ENCODE data around the gene XRN1. TPM values are rescaled to one million over a fixed set of nuclear protein-coding genes. Genes with fewer than 3 reads are reported as not detected.
"Not testable (repeated sequence)": the region's sequence is repeated elsewhere in the genome, so short reads cannot be mapped to it uniquely, and the experiment has no call there.

XRN1 gene
- total and polyA plus RNA-seq, 8 donors: 26.7 to 39.2 (median 35.2) TPM

DNA sequence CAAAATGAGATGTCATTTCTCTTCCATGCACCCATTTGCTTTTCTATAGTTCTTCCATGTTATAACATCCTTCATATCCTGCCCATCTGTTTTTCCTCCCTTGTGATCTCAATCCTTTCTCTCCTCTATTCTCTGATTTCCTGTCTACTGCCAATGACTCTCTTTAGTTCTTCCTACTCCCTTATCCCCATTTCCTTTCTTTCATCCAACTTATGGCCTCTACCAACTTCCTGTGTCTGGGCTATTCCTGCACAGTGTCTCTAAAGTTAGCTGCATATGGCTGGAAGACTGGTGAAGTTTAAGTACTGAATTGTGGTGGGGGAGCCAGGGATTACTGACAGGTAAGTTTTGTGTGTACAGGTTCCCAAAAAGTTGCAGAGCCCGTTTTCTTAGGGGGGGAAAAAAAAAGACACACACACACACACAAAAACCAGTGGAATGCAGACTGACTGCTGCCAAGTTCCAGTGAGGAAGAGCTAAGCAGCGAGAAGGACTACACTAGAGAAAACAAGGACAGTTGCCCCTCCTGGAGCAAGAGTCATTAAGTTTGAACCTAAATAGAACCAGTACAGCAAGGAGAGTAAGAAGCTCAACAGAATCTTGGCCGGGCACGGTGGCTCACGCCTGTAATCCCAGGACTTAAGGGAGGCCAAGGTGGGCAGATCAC is 28.8 kb downstream of the XRN1 start:
- intact Hi-C loops (cut with DNase I): no loop called here
- DNase-seq: no peak
- TF ChIP-seq, protein P1, sequence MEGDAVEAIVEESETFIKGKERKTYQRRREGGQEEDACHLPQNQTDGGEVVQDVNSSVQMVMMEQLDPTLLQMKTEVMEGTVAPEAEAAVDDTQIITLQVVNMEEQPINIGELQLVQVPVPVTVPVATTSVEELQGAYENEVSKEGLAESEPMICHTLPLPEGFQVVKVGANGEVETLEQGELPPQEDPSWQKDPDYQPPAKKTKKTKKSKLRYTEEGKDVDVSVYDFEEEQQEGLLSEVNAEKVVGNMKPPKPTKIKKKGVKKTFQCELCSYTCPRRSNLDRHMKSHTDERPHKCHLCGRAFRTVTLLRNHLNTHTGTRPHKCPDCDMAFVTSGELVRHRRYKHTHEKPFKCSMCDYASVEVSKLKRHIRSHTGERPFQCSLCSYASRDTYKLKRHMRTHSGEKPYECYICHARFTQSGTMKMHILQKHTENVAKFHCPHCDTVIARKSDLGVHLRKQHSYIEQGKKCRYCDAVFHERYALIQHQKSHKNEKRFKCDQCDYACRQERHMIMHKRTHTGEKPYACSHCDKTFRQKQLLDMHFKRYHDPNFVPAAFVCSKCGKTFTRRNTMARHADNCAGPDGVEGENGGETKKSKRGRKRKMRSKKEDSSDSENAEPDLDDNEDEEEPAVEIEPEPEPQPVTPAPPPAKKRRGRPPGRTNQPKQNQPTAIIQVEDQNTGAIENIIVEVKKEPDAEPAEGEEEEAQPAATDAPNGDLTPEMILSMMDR (IDR thresholded peaks at IDR 0.05): no peak
- H3K36me3 ChIP-seq: peaks cover 0 to 92% of the 10 kb centered on the region in 2 donors
- H3K27ac ChIP-seq: no peak overlapping the region
- no peaks in the 10 kb centered on the region for H3K27me3 ChIP-seq
- no peak overlapping the region for H3K4me3 ChIP-seq
- H3K4me1 ChIP-seq: no peaks in the 10 kb centered on the region
- no peaks in the 10 kb centered on the region for H3K9me3 ChIP-seq
- ATAC-seq: no peak

DNA sequence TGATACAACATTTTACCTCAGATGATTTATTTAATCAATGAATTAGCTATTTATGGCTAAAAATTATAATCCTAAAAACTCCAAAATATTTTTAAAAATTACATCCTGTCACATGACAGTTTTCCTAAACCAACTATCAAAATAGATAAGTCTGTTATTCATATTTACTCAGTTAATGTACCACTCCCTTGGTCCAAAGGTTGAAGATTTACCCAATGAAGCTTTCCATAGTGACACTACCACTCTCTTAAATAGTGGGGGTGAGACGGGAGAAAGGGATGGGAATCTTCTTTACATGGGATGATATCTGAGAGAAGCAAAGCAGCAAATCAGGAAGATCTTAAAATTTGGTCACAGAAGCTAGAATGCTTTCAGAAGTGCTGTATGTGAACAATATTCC is 30.5 kb downstream of the XRN1 start:
- no peak for ATAC-seq
- H3K4me3 ChIP-seq: no peak overlapping the region
- H3K4me1 ChIP-seq: no peaks in the 10 kb centered on the region
- no peaks in the 10 kb centered on the region for H3K9me3 ChIP-seq
- DNase-seq: no peak
- intact Hi-C loops (cut with DNase I): no loop called here
- H3K36me3 ChIP-seq: peaks cover under 1 to 96% of the 10 kb centered on the region in 2 donors
- no peak overlapping the region for H3K27ac ChIP-seq
- no peaks in the 10 kb centered on the region for H3K27me3 ChIP-seq
- TF ChIP-seq, protein P1 (IDR thresholded peaks at IDR 0.05): no peak

DNA sequence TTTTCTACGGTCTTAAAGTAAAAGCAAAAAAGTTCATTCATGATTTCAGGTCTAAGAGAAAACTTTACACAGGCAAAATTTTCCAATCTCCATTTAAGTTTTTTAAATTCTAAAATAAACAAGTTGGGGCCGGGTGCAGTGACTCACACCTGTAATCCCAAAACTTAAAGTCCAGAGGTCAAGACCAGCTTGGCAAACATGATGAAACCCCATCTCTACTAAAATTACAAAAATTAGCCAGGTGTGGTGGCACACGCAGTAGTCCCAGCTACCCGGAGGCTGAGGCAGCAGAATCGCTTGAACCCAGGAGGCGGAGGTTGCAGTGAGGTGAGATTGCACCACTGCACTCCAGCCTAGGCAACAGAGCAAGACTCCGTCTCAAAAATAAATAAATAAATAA is 47.3 kb downstream of the XRN1 start:
- intact Hi-C loops (cut with DNase I); DNase-seq; H3K27ac ChIP-seq; H3K9me3 ChIP-seq; H3K4me3 ChIP-seq; ATAC-seq; H3K27me3 ChIP-seq; H3K4me1 ChIP-seq: not testable (repeated sequence)
- peaks cover 0 to 97% of the 10 kb centered on the region in 2 donors for H3K36me3 ChIP-seq

DNA sequence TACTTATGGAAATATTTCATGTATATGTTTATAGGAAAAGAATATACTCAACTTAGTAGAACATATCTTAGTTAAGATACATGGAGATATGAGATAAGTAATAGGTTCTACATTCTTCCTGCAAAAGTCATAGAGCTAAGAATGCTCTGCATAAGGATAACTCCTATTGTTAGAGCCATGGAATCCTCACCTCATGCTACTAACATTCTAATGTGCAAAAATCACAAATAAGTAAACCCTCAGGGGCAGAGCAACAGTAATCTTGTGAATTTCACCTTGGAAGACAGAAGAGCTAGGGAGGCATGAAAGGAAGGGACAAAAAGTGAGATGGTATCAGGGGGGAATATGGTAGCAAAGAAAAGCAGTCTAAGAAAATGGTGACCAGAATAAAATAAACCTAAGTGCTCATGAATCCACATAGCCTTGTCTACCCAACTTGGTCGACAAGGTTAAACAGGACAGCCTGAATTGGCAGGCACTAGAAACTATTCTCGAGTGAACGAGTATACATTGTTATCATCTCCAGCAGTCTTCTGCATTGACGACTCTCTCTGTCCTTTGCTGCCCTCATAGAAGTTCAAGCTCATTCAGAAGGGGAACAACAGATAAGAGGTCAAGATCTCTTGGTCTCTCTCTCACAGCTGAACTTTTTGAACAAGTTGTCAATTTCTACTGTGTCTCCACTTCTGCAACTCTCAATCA is 52.8 kb downstream of the XRN1 start:
- H3K4me1 ChIP-seq: no peaks in the 10 kb centered on the region
- TF ChIP-seq, protein P1 (IDR thresholded peaks at IDR 0.05): no peak
- no peaks in the 10 kb centered on the region for H3K27me3 ChIP-seq
- intact Hi-C loops (cut with DNase I): no loop called here
- no peak overlapping the region for H3K4me3 ChIP-seq
- ATAC-seq: no peak
- H3K9me3 ChIP-seq: peaks cover 0 to 1% of the 10 kb centered on the region in 2 donors
- no peak overlapping the region for H3K27ac ChIP-seq
- no peak for DNase-seq
- peaks cover 0 to 88% of the 10 kb centered on the region in 2 donors for H3K36me3 ChIP-seq

DNA sequence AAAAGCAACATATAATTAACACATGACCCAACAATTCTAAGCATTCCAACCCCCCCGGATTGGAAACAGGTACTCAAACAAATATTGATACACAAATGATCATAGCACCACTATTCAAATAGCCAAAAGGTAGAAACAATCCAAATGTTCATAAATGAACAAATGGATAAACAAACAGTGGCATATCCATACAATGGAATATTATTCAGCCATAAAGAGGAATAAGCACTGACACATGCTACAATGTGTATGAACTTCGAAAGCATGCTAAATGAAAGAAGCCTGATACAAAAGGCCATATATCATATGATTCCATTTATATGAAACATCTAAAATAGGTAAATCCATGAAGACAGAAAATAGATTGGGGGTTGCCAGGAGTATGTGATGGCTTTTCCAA is 62.8 kb downstream of the XRN1 start:
- no peak for ATAC-seq
- Histone ChIP-seq H3K36me3 (peaks cover 0 to 87% of the 10 kb centered on the region in 2 donors), H3K27me3 (no peaks in the 10 kb centered on the region), H3K4me3 (no peak overlapping the region), H3K27ac (no peak overlapping the region), H3K4me1 (no peaks in the 10 kb centered on the region), H3K9me3 (no peaks in the 10 kb centered on the region)
- no peak for DNase-seq
- TF ChIP-seq, protein P1 (IDR thresholded peaks at IDR 0.05): no peak
- intact Hi-C loops (cut with DNase I): no loop called here
